ENCODE data around the gene ABCC4. TPM values are rescaled to one million over a fixed set of nuclear protein-coding genes. Genes with fewer than 3 reads are reported as not detected.
"Not testable (repeated sequence)": the region's sequence is repeated elsewhere in the genome, so short reads cannot be mapped to it uniquely, and the experiment has no call there.

The ABCC4 gene
- total RNA-seq, 1 donor: 11.8 TPM

DNA sequence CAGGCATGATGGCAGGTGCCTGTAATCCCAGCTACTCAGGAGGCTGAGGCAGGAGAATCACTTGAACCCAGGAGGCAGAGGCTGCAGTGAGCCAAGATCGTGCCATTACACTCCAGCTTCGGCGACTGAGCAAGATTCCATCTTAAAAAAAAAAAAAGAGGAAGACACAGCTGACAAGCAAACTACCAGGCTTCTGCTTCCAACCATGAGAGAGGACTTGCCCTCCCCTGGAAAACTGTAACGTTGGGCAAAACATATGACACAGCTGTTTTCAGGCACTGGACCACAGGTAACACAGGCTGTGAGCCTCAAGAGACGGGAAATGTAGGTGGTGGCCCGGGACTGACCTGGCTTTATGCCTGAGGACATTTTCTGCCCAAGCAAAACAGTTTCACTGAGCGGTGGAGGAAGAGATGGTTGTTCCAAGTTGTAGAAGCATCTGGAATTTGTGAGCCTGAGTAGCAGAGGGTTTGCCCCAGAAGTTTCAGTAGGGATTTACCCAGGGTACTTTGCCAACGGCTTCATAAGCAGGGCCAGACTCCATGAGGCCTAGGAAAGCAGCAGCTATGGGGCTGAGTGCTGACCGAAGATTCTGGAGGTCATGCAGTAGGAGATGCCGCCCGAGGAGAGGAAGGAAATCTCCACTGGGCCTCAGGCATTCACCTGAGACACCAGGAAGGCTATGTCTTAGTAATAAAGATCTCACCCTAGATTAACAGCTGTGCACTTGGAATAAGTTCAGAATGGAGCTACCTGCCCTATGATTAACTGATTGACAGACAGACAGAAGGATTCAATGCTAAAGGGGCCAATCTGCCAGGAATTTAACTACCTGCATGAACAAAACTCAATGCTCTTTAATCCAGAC lies 88.0 kb downstream of the ABCC4 start:
- Histone ChIP-seq H3K27me3 (ENCODE audit: insufficient read depth, low read length) (no peaks in the 10 kb centered on the region), H3K9me3 (ENCODE audit: low read depth, low read length) (no peaks in the 10 kb centered on the region), H3K4me1 (ENCODE audit: insufficient read depth, low read length) (no peaks in the 10 kb centered on the region), H3K4me3 (ENCODE audit: low read length) (no peak overlapping the region)

DNA sequence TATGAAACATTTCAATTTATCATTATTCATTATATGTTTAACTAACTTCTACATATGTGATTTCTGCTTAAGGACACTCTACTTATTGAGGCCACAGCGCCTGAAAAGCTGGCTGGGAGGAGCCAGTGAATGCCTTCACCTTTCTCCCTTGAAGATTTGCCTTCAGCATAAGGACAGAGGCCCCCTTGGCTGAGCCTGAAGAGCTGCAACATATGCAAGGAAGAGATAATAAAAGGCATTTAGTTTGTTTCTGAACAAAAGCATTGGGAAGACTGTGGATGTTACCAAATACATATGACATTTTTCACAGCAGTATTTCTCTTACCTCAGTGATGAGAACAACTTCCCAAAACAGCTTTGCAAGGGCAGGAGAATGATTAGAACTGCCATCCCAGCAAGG lies 92.1 kb downstream of the ABCC4 start:
- no peak overlapping the region for H3K4me3 ChIP-seq (ENCODE audit: low read length)
- no peaks in the 10 kb centered on the region for H3K27me3 ChIP-seq (ENCODE audit: insufficient read depth, low read length)
- no peaks in the 10 kb centered on the region for H3K9me3 ChIP-seq (ENCODE audit: low read depth, low read length)
- H3K4me1 ChIP-seq (ENCODE audit: insufficient read depth, low read length): peaks cover 8% of the 10 kb centered on the region

DNA sequence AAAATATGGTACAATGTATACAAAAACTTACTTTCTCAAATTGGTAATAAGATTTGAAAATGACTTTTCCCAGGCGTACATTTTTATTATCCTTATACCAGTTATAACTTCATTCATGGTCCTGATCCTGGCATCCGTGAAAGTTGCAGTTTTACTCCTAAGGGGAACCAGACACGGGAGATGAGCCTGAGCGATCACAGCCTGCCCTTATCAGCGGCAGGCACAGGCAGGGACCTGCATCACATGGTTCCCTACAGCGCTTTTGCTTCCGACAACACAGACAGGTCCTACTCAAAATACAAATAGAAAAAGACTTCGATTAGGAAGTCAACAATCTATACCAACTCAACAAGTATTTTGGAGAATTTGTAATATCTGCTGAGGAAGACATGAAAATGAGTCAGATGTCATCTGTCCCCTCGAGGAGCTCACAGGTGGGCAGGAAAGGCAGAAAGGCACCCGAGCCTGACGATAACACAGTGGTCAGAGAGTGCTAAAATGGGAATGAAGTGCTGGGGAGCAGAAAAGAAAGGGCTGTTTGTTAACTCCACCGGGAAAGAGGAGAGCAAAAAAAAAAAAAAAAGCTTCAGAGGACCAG lies 93.4 kb downstream of the ABCC4 start:
- peaks cover 13% of the 10 kb centered on the region for H3K4me1 ChIP-seq (ENCODE audit: insufficient read depth, low read length)
- H3K4me3 ChIP-seq (ENCODE audit: low read length): no peak overlapping the region
- H3K9me3 ChIP-seq (ENCODE audit: low read depth, low read length): no peaks in the 10 kb centered on the region
- no peaks in the 10 kb centered on the region for H3K27me3 ChIP-seq (ENCODE audit: insufficient read depth, low read length)

DNA sequence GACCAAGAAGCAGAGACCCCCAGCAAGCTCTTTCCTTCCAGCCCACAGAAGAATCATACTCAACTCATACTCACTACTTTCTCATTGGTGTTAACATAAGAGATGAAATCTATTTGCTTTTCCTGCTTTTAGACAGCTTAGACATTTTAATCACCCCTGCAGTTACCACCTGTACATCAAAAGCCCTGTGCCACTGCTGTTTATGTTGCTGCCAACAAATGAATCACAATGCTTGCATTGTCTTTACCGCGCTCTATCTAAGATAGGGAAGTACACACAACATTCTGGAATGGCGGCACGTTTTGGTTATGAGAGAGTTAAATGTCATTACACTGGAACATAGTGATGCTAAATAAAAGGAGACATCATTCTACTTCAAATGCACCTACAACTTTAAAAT lies 95.1 kb downstream of the ABCC4 start:
- H3K4me3 ChIP-seq (ENCODE audit: low read length): no peak overlapping the region
- H3K4me1 ChIP-seq (ENCODE audit: insufficient read depth, low read length): peaks cover 13% of the 10 kb centered on the region
- H3K9me3 ChIP-seq (ENCODE audit: low read depth, low read length): no peaks in the 10 kb centered on the region
- H3K27me3 ChIP-seq (ENCODE audit: insufficient read depth, low read length): no peaks in the 10 kb centered on the region

DNA sequence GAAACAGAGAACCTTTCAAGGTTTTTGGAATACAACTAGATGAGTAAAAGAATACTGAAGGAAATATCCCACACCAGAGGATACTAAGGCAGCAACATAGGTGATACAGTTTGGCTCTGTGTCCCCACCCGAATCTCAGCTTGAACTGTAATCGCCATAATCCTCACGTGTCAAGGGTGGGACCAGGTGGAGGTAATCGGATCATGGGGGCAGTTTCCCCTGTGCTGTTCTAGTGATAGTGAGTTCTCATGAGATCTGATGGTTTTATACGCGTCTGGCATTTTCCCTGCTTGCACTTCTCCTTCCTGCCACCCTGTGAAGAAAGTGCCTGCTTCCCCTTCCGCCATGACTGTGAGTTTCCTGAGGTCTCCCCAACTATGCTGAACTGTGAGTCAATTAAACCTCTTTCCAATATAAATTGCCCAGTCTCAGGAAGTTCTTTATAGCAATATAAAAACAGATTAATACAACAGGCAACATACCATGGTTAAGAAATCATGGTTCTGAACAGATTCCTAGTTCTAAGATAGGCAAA lies 97.0 kb downstream of the ABCC4 start:
- Histone ChIP-seq H3K27me3 (ENCODE audit: insufficient read depth, low read length) (no peaks in the 10 kb centered on the region), H3K4me1 (ENCODE audit: insufficient read depth, low read length) (peaks cover 13% of the 10 kb centered on the region), H3K9me3 (ENCODE audit: low read depth, low read length) (no peaks in the 10 kb centered on the region), H3K4me3 (ENCODE audit: low read length) (no peak overlapping the region)

DNA sequence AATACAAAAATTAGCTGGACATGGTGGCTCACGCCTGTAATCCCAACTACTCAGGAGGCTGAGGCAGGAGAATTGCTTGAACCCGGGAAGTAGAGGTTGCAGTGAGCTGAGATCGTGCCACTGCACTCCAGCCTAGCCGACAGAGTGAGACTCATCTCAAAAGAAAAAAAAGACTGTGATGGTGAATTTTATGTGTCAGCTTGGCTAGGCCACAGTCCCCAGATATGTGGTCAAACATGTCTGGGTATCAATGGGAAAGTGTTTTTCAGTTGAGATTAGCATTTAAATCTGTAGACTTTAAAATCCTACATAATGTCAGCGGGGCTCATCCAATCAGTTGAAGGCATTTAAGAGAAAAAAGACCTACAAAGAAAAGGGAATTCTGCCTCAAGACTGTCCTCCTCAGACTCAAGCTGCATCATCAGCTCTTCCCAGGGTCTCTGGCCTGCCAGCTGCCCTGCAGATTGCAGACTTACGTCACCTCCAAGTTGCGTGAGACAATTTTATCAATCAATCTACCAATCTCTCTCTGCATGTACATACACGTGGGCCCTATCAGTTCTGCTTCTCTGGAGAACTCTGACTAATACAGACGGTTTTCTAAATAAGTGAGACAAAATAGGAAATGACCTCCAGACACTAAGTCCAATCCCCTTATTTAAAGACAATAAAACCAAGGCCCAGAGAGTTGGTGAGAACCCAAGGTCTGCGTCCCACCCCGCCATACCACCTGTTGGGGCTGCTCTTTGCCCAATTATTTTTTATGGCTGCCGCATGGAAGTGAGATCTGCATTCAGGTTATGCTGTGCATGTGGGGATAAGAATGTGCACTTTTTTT lies 99.2 kb downstream of the ABCC4 start:
- no peak overlapping the region for H3K4me3 ChIP-seq (ENCODE audit: low read length)

DNA sequence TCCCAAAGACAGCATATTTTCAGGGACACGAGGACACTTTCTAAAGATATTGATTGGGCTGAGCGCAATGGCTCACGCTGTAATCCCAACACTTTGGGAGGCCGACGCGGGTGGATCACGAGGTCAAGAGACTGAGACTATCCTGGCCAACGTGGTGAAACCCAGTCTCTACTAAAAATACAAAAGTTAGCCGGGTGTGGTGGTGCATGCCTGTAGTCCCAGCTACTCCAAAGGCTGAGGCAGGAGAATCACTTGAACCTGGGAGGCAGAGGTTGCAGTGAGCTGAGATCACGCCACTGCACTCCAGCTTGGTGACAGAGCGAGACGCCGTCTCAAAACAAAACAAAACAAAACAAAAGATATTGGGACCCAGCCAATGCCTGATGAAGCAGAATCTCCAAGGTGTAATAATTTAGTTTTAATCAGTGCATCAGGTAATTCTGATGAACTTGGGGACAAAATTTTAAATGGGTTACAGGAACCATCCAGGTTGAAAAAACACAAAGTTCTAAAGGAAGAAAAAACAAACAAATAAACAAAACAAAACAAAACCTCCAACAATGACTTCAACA lies 100.8 kb downstream of the ABCC4 start:
- H3K4me3 ChIP-seq (ENCODE audit: low read length); H3K27me3 ChIP-seq (ENCODE audit: insufficient read depth, low read length); H3K9me3 ChIP-seq (ENCODE audit: low read depth, low read length): not testable (repeated sequence)
- H3K4me1 ChIP-seq (ENCODE audit: insufficient read depth, low read length): peaks cover 13% of the 10 kb centered on the region

More for the DNA sequence above, 99.2 kb downstream of the ABCC4 start:
- H3K9me3 ChIP-seq (ENCODE audit: low read depth, low read length): no peaks in the 10 kb centered on the region
- H3K4me1 ChIP-seq (ENCODE audit: insufficient read depth, low read length): peaks cover 13% of the 10 kb centered on the region
- no peaks in the 10 kb centered on the region for H3K27me3 ChIP-seq (ENCODE audit: insufficient read depth, low read length)

DNA sequence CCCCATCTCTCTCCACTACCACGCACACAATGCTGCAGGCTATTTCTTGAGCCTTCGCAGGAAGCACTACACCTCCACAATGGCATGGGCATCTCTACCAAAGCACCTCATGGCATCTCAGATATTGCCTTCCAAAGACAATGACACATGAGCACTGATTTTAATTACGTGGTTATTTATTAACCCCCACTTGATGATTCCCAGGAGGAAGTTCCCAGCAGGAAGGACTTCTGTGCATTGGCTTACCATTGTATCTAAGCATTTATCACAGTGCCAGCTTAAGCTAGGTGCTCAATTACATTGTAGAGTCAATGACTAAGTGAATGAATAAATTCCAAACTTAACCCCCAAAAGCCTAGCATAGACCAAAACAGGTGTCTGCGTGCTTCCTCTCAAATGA lies 101.4 kb downstream of the ABCC4 start:
- Histone ChIP-seq H3K9me3 (ENCODE audit: low read depth, low read length) (no peaks in the 10 kb centered on the region), H3K4me1 (ENCODE audit: insufficient read depth, low read length) (peaks cover 12% of the 10 kb centered on the region), H3K27me3 (ENCODE audit: insufficient read depth, low read length) (no peaks in the 10 kb centered on the region), H3K4me3 (ENCODE audit: low read length) (no peak overlapping the region)

DNA sequence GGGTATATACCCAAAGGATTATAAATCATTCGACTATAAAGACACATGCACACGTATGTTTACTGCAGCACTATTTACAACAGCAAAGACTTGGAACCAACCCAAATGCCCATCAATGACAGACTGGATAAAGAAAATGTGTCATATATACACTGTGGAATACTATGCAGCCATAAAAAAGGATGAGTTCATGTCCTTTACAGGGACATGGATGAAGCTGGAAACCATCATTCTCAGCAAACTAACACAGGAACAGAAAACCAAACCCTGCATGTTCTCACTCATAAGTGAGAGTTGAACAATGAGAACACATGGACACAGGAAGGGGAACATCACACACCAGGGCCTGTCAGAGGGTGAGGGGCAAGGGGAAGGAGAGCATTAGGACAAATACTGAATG lies 102.6 kb downstream of the ABCC4 start:
- not testable (repeated sequence) for H3K27me3 ChIP-seq (ENCODE audit: insufficient read depth, low read length); H3K4me3 ChIP-seq (ENCODE audit: low read length); H3K9me3 ChIP-seq (ENCODE audit: low read depth, low read length); H3K4me1 ChIP-seq (ENCODE audit: insufficient read depth, low read length)

DNA sequence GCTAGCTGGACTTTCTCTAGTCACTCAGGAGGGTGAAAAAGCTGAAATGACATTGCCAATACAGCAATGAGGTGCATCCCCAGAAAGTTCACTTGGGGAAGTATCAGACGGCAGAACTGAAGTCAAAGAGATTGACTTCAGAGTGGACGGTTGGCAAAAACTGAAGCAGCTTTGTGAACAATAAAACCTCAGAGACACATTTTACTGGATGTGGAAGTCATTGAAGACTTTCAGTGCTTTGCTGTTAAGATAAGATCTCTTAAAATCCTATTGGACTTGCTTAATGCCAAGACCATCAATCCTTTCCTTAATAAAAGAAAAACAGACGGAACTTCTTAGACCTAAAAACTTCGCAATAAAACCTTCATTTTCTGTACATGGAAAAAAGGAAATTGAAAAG lies 103.7 kb downstream of the ABCC4 start:
- Histone ChIP-seq H3K4me3 (ENCODE audit: low read length) (no peak overlapping the region), H3K4me1 (ENCODE audit: insufficient read depth, low read length) (no peaks in the 10 kb centered on the region), H3K9me3 (ENCODE audit: low read depth, low read length) (no peaks in the 10 kb centered on the region), H3K27me3 (ENCODE audit: insufficient read depth, low read length) (no peaks in the 10 kb centered on the region)

DNA sequence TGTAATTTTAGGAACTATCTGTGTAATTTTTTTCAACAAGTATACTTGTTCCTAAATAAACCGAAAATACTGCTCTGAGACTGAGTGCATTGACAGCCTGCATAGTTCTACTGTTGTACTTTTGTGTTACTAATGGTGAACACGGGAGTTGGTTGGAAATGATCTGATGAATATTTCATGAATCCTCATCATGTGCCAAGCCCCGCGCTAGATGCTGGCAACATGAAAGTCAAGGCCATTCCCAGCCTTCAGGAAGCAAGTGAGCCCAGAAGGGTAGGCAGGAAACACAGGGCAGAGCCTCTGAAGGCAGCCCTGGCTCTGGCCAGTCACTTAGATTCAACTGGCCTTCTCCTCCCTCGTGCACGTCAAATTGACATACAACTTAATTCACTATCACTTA lies 106.1 kb downstream of the ABCC4 start:
- H3K27me3 ChIP-seq (ENCODE audit: insufficient read depth, low read length): no peaks in the 10 kb centered on the region
- H3K4me1 ChIP-seq (ENCODE audit: insufficient read depth, low read length): no peaks in the 10 kb centered on the region
- no peak overlapping the region for H3K4me3 ChIP-seq (ENCODE audit: low read length)
- H3K9me3 ChIP-seq (ENCODE audit: low read depth, low read length): no peaks in the 10 kb centered on the region

DNA sequence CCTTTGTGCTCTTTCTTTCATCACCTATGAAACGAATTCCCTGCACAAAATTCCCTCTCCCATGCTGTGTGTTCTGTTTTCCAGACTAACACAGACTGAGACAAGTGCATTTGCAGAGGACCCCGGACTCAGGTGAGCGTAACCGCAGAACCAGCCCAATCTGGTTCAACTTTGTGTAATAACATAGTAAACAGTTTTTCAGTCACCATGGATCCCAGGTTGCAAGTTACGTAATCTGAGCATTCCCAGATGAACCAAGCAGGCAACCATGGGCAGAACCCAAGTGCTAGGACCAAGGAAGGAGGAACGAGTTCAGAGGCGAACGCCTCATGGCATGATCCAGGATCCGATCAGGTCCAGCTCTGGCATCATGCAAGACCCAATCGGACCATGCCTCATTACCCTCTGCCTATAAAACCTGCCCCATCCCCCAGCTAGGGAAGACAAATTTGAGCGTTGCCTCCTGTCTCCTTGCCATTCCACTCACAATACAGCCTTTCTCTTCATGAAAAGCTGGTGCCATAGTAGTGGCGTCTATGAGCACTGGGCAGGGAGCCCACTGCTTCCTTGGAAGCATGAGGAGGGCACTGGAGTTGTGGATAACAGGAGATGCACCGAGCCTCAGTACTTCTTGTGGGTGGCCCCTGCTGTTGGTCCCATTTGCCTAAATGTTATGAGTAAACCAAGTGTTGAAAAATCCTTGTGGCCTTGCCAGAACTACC lies 107.6 kb downstream of the ABCC4 start:
- H3K27me3 ChIP-seq (ENCODE audit: insufficient read depth, low read length): no peaks in the 10 kb centered on the region
- H3K4me3 ChIP-seq (ENCODE audit: low read length): no peak overlapping the region
- no peaks in the 10 kb centered on the region for H3K4me1 ChIP-seq (ENCODE audit: insufficient read depth, low read length)
- no peaks in the 10 kb centered on the region for H3K9me3 ChIP-seq (ENCODE audit: low read depth, low read length)

DNA sequence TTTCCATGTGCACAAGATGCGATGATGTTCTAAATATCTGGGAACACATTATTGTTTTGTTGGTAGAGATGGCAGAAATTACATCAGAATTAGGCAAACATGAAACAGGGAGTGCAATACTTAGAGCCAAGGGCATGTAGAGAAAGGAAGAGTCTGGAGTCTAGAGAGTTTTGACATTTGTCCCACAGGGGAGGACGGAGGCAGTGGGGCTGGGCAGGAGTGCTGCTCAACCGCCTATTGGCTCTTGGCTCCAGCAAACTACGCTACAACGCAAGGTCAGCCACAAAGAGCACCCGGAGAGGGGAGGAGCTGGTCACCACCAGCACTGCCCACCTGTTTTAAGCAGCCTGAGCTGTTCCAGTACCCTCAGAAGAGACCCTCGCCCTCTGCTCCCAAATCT lies 108.3 kb downstream of the ABCC4 start:
- H3K27me3 ChIP-seq (ENCODE audit: insufficient read depth, low read length): no peaks in the 10 kb centered on the region
- no peaks in the 10 kb centered on the region for H3K4me1 ChIP-seq (ENCODE audit: insufficient read depth, low read length)
- no peak overlapping the region for H3K4me3 ChIP-seq (ENCODE audit: low read length)
- H3K9me3 ChIP-seq (ENCODE audit: low read depth, low read length): no peaks in the 10 kb centered on the region

DNA sequence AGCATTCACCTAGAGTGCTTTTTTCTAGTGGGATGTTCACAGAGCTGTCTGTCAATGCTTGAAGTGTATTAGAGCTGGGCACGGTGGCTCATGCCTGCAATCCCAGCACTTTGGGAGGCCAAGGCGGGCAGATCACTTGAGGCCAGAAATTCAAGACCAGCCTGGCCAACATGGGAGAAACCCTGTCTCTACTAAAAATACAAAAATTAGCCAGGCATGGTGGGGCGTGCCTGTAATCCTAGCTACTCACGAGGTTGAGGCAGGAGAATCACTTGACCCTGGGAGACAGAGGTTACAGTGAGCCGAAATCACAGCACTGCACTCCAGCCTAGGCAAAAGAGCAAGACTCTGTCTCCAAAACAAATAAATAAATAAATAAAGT lies 108.7 kb downstream of the ABCC4 start:
- not testable (repeated sequence) for H3K9me3 ChIP-seq (ENCODE audit: low read depth, low read length); H3K4me1 ChIP-seq (ENCODE audit: insufficient read depth, low read length); H3K27me3 ChIP-seq (ENCODE audit: insufficient read depth, low read length); H3K4me3 ChIP-seq (ENCODE audit: low read length)
